HepG2 (cell line): ENCODE measurements around the gene SPTBN5. TPM values are rescaled to one million over a fixed set of nuclear protein-coding genes. Genes with fewer than 3 reads are reported as not detected.

ENCODE experiments used
- ATAD3A ChIP-seq: sonication (generic); formaldehyde crosslinking; IDR thresholded peaks from 2 replicates; pipeline ENCODE4 v1.4.0; 2020; ENCODE audit warnings: missing genetic modification reagents
- BCL6 ChIP-seq: IDR thresholded peaks from 2 replicates; pipeline ENCODE4 v1.6.1; 2016; ENCODE audit warnings: missing genetic modification reagents, missing compliant biosample characterization
- ELK4 ChIP-seq: sonication (generic); formaldehyde crosslinking; IDR thresholded peaks from 2 replicates; pipeline ENCODE4 v1.9.0; 2021; ENCODE audit warnings: missing genetic modification reagents, borderline replicate concordance
- GPN1 ChIP-seq: sonication (generic); formaldehyde crosslinking; IDR thresholded peaks from 2 replicates; pipeline ENCODE4 v1.5.1; 2020; ENCODE audit warnings: missing genetic modification reagents, borderline replicate concordance
- RAD51 ChIP-seq: fragments of 450-650 bp; IDR thresholded peaks from 2 replicates; pipeline ENCODE4 v1.6.1; 2016; ENCODE audit warnings: borderline replicate concordance
- RELA ChIP-seq: sonication (generic); formaldehyde crosslinking; IDR thresholded peaks from 2 replicates; pipeline ENCODE4 v1.4.0; 2020; ENCODE audit warnings: missing genetic modification reagents
- SIN3B ChIP-seq: fragments of 150-350 bp; IDR thresholded peaks from 2 replicates; pipeline ENCODE4 v1.6.1; 2014; ENCODE audit warnings: low read length
- SKI ChIP-seq: fragments of 450-650 bp; IDR thresholded peaks from one replicate; pipeline ENCODE4 v1.6.1; 2018; ENCODE audit warnings: mild to moderate bottlenecking; ENCODE audit not compliant: partially characterized antibody
- ZBTB43 ChIP-seq: sonication (generic); formaldehyde crosslinking; conservative IDR thresholded peaks from 2 replicates; pipeline ENCODE4 v1.4.0; 2020; ENCODE audit warnings: missing genetic modification reagents
- ZBTB46 ChIP-seq: sonication (generic); formaldehyde crosslinking; IDR thresholded peaks from 2 replicates; pipeline ENCODE4 v1.4.0; 2020; ENCODE audit warnings: mild to moderate bottlenecking, missing genetic modification reagents, borderline replicate concordance
- polyA plus RNA-seq, 8 experiments: library from polyadenylated mRNA; depleted of rRNA in 3 of 8; stranded (reverse) in 7 of 8; unstranded in 1 of 8; fragments of >200 nt; fragmentation: Illumina TruSeq in 4 of 8; extraction: Trizol in 4 of 8; gene quantifications; 2 replicates each; pipeline versions ENCODE4 v1.2.1 to v1.2.3, GENCODE V29; 2011 to 2016; ENCODE audit warnings: low read depth in 4 of 8, missing spikeins in 1 of 8, mixed read lengths in 1 of 8; ENCODE audit not compliant: insufficient read depth in 1 of 8
- total RNA-seq, 5 experiments: library from RNA; depleted of rRNA; stranded (reverse); fragments of >200 nt; fragmentation: Illumina TruSeq; extraction: Trizol; gene quantifications; 2 replicates each; pipeline ENCODE4 v1.2.3, GENCODE V29; 2016; ENCODE audit warnings: low read depth in 1 of 5

The SPTBN5 gene
- total and polyA plus RNA-seq, 2 of the 13 experiments (the other 11 are each of a cell fraction or from before 2014, with no cell fraction given): 0.01 to 0.07 TPM

DNA sequence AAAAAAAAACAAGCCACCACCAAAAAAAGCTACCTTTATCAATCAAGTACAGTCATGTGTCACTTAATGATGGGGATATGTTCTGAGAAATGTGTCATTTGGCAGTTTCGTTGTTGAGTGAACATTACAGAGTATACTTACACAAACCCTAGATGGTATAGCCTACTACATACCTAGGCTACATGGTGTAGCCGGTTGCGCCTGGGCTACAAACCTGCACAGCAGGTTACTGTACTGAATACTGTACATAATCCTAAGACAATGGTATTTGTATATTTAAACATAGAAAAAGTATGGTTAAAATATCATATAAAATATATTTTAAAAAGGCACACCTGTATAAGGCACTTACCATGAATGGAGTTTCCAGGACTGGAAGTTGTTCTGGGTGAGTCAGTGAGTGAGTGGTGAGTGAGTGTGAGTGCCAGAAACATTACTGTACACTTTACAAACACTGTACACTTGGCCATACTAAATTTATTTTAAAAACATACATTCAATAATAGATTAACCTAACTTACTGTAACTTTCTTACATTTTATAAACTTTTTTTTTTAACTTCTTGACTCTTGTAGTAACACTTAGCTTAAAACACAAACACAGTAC is 91.9 kb downstream of the SPTBN5 start (continued):
- TF ChIP-seq ELK4 (CRISPR knock-in tag) (no peak), RAD51 (no peak), ATAD3A (CRISPR knock-in tag) (no peak), GPN1 (no peak), ZBTB43 (CRISPR knock-in tag) (no peak), ZBTB46 (CRISPR knock-in tag) (no peak), BCL6 (CRISPR knock-in tag) (no peak), SKI (no peak), SIN3B (no peak), RELA (no peak)
